GM12801 (cell line): Measurements from ENCODE around the gene MAST2.

Source experiments
- CTCF ChIP-seq: IDR thresholded peaks from one replicate; pipeline ENCODE4 v1.5.1; 2011; ENCODE audit warnings: control low read depth; ENCODE audit not compliant: insufficient read length; ENCODE audit errors: extremely low read depth

MAST2 gene

GRCh38 chr1:45867697-45868348 is 64.4 kb downstream of the MAST2 start:
- no peak for TF ChIP-seq CTCF

GRCh38 chr1:45868861-45869260 is 65.4 kb downstream of the MAST2 start:
- TF ChIP-seq CTCF: no peak

GRCh38 chr1:45870500-45870899 is 67.1 kb downstream of the MAST2 start:
- TF ChIP-seq CTCF: no peak

- TF ChIP-seq CTCF: no peak
Measured at GRCh38 chr1:45876000-45876617, 72.7 kb downstream of the MAST2 start.

GRCh38 chr1:45877264-45877663 is 73.9 kb downstream of the MAST2 start:
- TF ChIP-seq CTCF: no peak

- TF ChIP-seq CTCF: no peak
Measured at GRCh38 chr1:45879885-45880598, 76.6 kb downstream of the MAST2 start.

GRCh38 chr1:45880930-45881329 is 77.5 kb downstream of the MAST2 start:
- TF ChIP-seq CTCF: no peak
